Fibroblast of mammary gland (primary cell): ENCODE data around the gene GET3.

Experiments used
- DNase-seq: peaks from one replicate; pipeline ENCODE4 v3.0.0-alpha.2; 2010; ENCODE audit warnings: low read depth
- H3K4me3 ChIP-seq: 2 replicates; pipeline ENCODE4 v1.5.1; 2011; ENCODE audit warnings: low read depth, mild to moderate bottlenecking, low read length, moderate library complexity; ENCODE audit not compliant: control insufficient read depth
- TF ChIP-seq, protein P1 (sequence below): conservative IDR thresholded peaks from 2 replicates; pipeline ENCODE4 v1.5.1; 2011; ENCODE audit warnings: low read depth, low read length, inconsistent platforms; ENCODE audit not compliant: control insufficient read depth, insufficient read depth

The GET3 gene

DNA sequence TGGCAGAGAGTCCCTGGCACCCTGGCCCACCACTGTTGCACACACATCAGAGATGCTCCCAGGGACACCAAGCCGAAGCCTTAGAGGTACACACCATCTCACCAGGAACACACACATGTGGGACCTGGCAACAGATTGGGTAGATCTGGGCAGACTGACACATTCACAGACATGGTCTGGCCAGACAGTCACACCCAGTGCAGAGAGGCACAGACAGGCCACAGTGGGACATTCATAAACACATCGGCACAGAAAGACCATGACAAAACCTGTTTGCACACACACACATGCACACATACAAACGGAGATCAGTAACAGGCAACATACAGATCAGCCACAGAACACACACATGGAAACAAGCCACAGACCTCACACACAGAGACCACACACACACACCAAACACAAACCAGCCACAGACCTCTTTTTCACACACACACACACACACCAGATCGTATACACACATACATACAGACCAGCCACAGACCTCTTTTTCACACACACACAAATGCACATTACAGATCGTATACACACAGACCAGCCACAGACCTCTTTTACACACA, 47.7 kb downstream of the GET3 start:
- DNase-seq = no peak
- H3K4me3 ChIP-seq = no peak overlapping the region

DNA sequence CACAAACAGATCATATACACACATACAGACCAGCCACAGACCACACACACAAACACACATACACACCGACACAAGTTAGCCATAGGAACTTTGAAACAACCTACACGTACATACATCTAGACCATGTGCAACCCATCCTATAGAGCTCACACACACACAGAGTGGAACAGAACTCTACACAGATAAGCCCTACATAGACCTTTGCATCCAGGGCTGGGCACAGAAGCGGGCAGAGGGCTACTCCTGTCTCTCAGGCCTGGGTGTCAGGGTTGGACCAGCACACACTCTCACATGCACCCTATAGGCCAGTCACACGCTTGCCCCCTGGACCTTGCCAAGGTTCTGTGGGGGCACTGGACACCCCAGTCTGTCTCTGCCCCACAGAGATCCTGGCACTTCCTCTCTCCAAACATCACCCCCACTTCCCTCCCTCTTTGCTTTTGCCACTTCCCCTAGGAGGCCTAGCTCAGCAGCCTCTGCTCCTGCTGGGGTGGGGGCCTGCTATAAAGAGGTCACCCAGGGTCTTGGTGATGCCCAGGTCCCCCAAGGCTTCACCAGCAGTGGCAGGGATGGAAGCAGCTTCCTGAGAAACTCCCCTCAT, 48.2 kb downstream of the GET3 start:
- no peak for DNase-seq
- H3K4me3 ChIP-seq = no peak overlapping the region
- TF ChIP-seq, protein P1, sequence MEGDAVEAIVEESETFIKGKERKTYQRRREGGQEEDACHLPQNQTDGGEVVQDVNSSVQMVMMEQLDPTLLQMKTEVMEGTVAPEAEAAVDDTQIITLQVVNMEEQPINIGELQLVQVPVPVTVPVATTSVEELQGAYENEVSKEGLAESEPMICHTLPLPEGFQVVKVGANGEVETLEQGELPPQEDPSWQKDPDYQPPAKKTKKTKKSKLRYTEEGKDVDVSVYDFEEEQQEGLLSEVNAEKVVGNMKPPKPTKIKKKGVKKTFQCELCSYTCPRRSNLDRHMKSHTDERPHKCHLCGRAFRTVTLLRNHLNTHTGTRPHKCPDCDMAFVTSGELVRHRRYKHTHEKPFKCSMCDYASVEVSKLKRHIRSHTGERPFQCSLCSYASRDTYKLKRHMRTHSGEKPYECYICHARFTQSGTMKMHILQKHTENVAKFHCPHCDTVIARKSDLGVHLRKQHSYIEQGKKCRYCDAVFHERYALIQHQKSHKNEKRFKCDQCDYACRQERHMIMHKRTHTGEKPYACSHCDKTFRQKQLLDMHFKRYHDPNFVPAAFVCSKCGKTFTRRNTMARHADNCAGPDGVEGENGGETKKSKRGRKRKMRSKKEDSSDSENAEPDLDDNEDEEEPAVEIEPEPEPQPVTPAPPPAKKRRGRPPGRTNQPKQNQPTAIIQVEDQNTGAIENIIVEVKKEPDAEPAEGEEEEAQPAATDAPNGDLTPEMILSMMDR = no peak

More for the DNA sequence above, 47.7 kb downstream of the GET3 start:
- TF ChIP-seq, protein P1 = no peak

DNA sequence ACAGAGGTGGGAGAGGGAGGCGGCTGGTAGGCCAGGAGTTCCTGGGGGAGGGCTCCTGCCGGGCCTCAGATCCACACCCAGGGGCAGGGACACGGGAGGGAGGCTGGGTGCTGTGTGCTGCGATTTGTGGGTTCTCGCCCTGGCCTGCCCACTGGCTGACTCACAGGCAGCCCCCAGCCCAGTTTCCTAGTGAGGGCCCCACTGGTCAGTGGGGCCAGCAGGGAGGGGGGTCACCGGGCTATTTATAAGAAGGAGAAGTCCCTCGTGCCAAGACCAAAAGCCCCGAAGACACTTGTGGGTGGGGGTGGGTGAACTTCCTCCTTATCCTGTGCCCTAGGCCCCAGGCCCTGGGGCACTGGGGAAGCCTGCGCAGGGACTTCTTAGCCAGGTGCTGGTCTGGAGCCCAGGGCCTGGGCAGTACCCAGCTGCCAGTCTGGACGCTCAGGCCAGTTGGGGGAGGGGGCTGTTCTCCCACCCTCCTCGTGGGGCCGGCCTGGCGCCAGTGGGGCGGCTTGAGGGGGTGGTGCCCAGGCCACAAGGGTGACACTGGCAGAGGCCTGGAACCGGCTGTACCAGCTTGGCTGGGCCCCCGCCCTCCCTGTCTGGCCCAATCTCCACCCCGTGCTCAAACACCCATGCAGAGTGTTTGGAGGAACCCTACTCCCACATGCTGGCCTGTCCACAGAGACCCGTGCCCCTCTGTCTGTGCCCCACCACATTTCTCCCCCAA, 49.0 kb downstream of the GET3 start:
- no peak for DNase-seq
- TF ChIP-seq, protein P1 = no peak
- H3K4me3 ChIP-seq = no peak overlapping the region

DNA sequence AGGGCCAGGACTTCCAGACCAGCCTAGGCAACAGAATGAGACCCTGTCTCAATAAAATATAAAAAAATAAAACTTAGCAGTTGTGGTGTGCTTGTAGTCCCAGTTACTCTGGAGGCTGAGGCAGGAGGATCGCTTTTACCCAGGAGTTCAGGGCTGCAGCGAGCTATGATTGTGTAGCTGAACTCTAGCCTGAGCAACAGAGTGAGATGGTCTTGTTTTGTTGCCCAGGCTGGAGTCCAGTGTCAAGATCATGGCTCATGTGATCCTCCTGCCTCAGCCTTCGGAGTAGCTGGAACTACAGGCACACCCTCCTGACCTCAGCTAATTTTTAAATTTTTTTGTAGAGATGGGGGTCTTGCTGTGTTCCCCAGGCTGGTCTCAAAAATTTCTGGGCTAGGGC, 49.7 kb downstream of the GET3 start:
- H3K4me3 ChIP-seq = no peak overlapping the region
- no peak for DNase-seq
- TF ChIP-seq, protein P1 = no peak

DNA sequence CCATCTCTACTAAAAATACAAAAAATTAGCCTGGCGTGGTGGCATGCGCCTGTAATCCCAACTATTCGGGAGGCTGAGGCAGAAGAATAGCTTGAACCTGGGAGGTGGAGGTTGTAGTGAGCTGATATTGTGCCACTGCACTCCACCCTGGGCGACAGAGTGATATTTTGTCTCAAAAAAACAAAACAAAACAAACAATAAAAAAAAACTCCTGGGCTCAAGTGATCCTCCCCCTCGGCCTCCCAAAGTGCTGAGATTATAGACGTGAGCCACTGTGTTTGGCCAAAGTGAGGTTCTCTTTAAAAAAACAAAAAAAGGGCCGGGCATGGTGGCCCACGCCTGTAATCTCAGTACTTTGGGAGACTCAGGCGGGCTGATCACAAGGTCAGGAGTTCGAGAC, 50.2 kb downstream of the GET3 start:
- H3K4me3 ChIP-seq = no peak overlapping the region
- TF ChIP-seq, protein P1 = no peak
- no peak for DNase-seq

DNA sequence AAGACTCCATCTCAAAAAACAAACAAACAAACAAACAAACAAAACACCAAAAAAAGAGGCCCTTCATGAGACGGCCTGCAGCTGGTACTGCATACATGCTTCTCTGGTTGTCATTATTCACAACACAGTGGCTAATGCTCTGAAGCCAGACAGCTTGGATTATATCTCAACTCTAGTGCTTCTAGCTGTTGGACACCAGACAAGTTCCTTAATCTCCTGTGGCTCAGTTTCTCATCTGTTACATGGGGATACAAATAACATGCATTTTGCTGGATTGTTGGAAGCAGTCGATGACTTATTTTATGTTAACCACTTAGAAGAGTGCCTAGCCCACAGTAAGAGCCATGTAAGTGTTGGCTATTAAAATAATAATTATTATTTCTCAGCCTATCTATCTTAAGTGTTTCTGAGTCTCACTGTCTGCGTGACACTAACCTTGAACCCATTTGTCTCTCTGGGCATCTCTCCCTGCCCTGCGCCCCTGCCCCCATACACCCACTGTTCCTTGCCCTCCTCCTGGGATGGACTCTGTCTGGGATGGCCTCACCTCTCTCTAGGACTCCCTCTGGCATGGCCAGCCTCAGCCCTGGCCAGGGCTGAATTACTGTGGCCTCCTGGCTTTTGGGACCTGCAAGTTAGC, 50.9 kb downstream of the GET3 start:
- H3K4me3 ChIP-seq = no peak overlapping the region
- TF ChIP-seq, protein P1 = no peak
- no peak for DNase-seq
